T-helper 1 cell treated with Interleukin-12 subunit alpha and Interleukin-12 subunit beta and Interleukin-4 antibody, amounts not matched to agents 30 μg/mL and 1 μg/mL, for 36 hours (primary cell): Measurements from ENCODE around the gene KCTD17.

Experiments
- H3K27ac Mint-ChIP-seq: one replicate; pipeline ENCODE4 v1.8.0; 2021; ENCODE audit warnings: mild to moderate bottlenecking, mixed read lengths
- H3K27me3 Mint-ChIP-seq: one replicate; pipeline ENCODE4 v1.8.0; 2021; ENCODE audit warnings: low read depth, mixed read lengths
- H3K36me3 Mint-ChIP-seq: one replicate; pipeline ENCODE4 v1.8.0; 2021; ENCODE audit warnings: low read depth, mixed read lengths
- H3K4me1 Mint-ChIP-seq: one replicate; pipeline ENCODE4 v1.8.0; 2021; ENCODE audit warnings: low read depth, mixed read lengths
- H3K4me3 Mint-ChIP-seq: one replicate; pipeline ENCODE4 v1.8.0; 2021; ENCODE audit warnings: mild to moderate bottlenecking, moderate library complexity, mixed read lengths
- H3K9me3 Mint-ChIP-seq: one replicate; pipeline ENCODE4 v1.8.0; 2021; ENCODE audit warnings: mixed read lengths

The KCTD17 gene

GRCh38 chr22:37026325-37026724, 25.2 kb upstream of the KCTD17 start:
- Mint-ChIP-seq H3K36me3 (peaks cover 5% of the 10 kb centered on the region), H3K27ac (no peak overlapping the region), H3K9me3 (no peaks in the 10 kb centered on the region), H3K27me3 (no peaks in the 10 kb centered on the region), H3K4me3 (no peak overlapping the region), H3K4me1 (peaks cover 10% of the 10 kb centered on the region)

- H3K27ac Mint-ChIP-seq: no peak overlapping the region
- H3K9me3 Mint-ChIP-seq: no peaks in the 10 kb centered on the region
- peaks cover 4% of the 10 kb centered on the region for H3K4me1 Mint-ChIP-seq
- H3K36me3 Mint-ChIP-seq: peaks cover 5% of the 10 kb centered on the region
- H3K27me3 Mint-ChIP-seq: no peaks in the 10 kb centered on the region
- H3K4me3 Mint-ChIP-seq: no peak overlapping the region
These were observed 24.0 kb upstream of the KCTD17 start for GRCh38 chr22:37027556-37027955.

GRCh38 chr22:37028692-37029674, 22.6 kb upstream of the KCTD17 start:
- Mint-ChIP-seq H3K9me3 (no peaks in the 10 kb centered on the region), H3K4me1 (peaks cover 4% of the 10 kb centered on the region), H3K36me3 (peaks cover 5% of the 10 kb centered on the region), H3K4me3 (no peak overlapping the region), H3K27ac (no peak overlapping the region), H3K27me3 (no peaks in the 10 kb centered on the region)

- H3K27ac Mint-ChIP-seq: no peak overlapping the region
- no peaks in the 10 kb centered on the region for H3K9me3 Mint-ChIP-seq
- H3K4me1 Mint-ChIP-seq: no peaks in the 10 kb centered on the region
These were observed 20.8 kb upstream of the KCTD17 start for GRCh38 chr22:37030560-37031281.

GRCh38 chr22:37032134-37032534, 19.4 kb upstream of the KCTD17 start:
- H3K27me3 Mint-ChIP-seq: peaks cover 9% of the 10 kb centered on the region
- H3K27ac Mint-ChIP-seq: no peak overlapping the region
- H3K4me3 Mint-ChIP-seq: no peak overlapping the region
- no peaks in the 10 kb centered on the region for H3K4me1 Mint-ChIP-seq
- H3K9me3 Mint-ChIP-seq: no peaks in the 10 kb centered on the region
- no peaks in the 10 kb centered on the region for H3K36me3 Mint-ChIP-seq

More at GRCh38 chr22:37030560-37031281, 20.8 kb upstream of the KCTD17 start:
- Mint-ChIP-seq H3K36me3 (no peaks in the 10 kb centered on the region), H3K27me3 (peaks cover 9% of the 10 kb centered on the region), H3K4me3 (no peak overlapping the region)

GRCh38 chr22:37032535-37033460, 18.7 kb upstream of the KCTD17 start:
- no peak overlapping the region for H3K4me3 Mint-ChIP-seq
- no peaks in the 10 kb centered on the region for H3K36me3 Mint-ChIP-seq
- no peaks in the 10 kb centered on the region for H3K9me3 Mint-ChIP-seq
- H3K27ac Mint-ChIP-seq: no peak overlapping the region
- H3K27me3 Mint-ChIP-seq: peaks cover 9% of the 10 kb centered on the region
- H3K4me1 Mint-ChIP-seq: no peaks in the 10 kb centered on the region

GRCh38 chr22:37033605-37034430, 17.7 kb upstream of the KCTD17 start:
- Mint-ChIP-seq H3K36me3 (no peaks in the 10 kb centered on the region), H3K9me3 (no peaks in the 10 kb centered on the region), H3K27ac (no peak overlapping the region), H3K4me1 (no peaks in the 10 kb centered on the region), H3K4me3 (no peak overlapping the region), H3K27me3 (peaks cover 9% of the 10 kb centered on the region)

- peaks cover 12% of the 10 kb centered on the region for H3K27me3 Mint-ChIP-seq
- no peaks in the 10 kb centered on the region for H3K36me3 Mint-ChIP-seq
These were observed 14.7 kb upstream of the KCTD17 start for GRCh38 chr22:37036655-37037377.

GRCh38 chr22:37037669-37038068, 13.9 kb upstream of the KCTD17 start:
- H3K4me3 Mint-ChIP-seq: no peak overlapping the region

More at GRCh38 chr22:37036655-37037377, 14.7 kb upstream of the KCTD17 start:
- peaks cover 12% of the 10 kb centered on the region for H3K4me1 Mint-ChIP-seq
- no peak overlapping the region for H3K4me3 Mint-ChIP-seq
- no peaks in the 10 kb centered on the region for H3K9me3 Mint-ChIP-seq
- no peak overlapping the region for H3K27ac Mint-ChIP-seq

GRCh38 chr22:37039466-37039865, 12.1 kb upstream of the KCTD17 start:
- Mint-ChIP-seq H3K4me1 (peaks cover 18% of the 10 kb centered on the region), H3K27me3 (peaks cover 12% of the 10 kb centered on the region), H3K36me3 (no peaks in the 10 kb centered on the region), H3K9me3 (no peaks in the 10 kb centered on the region), H3K27ac (no peak overlapping the region), H3K4me3 (no peak overlapping the region)

More at GRCh38 chr22:37037669-37038068, 13.9 kb upstream of the KCTD17 start:
- Mint-ChIP-seq H3K27ac (no peak overlapping the region), H3K4me1 (peaks cover 12% of the 10 kb centered on the region), H3K9me3 (no peaks in the 10 kb centered on the region), H3K36me3 (no peaks in the 10 kb centered on the region), H3K27me3 (peaks cover 12% of the 10 kb centered on the region)

- H3K36me3 Mint-ChIP-seq: no peaks in the 10 kb centered on the region
- no peaks in the 10 kb centered on the region for H3K9me3 Mint-ChIP-seq
- no peak overlapping the region for H3K27ac Mint-ChIP-seq
- H3K27me3 Mint-ChIP-seq: peaks cover 3% of the 10 kb centered on the region
- no peak overlapping the region for H3K4me3 Mint-ChIP-seq
- peaks cover 26% of the 10 kb centered on the region for H3K4me1 Mint-ChIP-seq
These were observed 8.2 kb upstream of the KCTD17 start for GRCh38 chr22:37043209-37043827.

GRCh38 chr22:37043828-37044538, 7.6 kb upstream of the KCTD17 start:
- Mint-ChIP-seq H3K9me3 (no peaks in the 10 kb centered on the region), H3K4me3 (no peak overlapping the region), H3K27ac (no peak overlapping the region), H3K4me1 (peaks cover 26% of the 10 kb centered on the region), H3K27me3 (peaks cover 3% of the 10 kb centered on the region), H3K36me3 (no peaks in the 10 kb centered on the region)
